Activated CD4-positive, alpha-beta memory T cell treated with anti-CD3 and anti-CD28 coated beads, Interleukin-2, amount 10 ng/mL, durations not matched to agents 7 days and 5 days (primary cell): ENCODE measurements around the gene CRHR1. TPM values are rescaled to one million over a fixed set of nuclear protein-coding genes. Genes with fewer than 3 reads are reported as not detected.
A peak's percentile ranks its signal among the peaks of the same experiment; 100 is the strongest.
"Not testable (repeated sequence)": the region's sequence is repeated elsewhere in the genome, so short reads cannot be mapped to it uniquely, and the experiment has no call there.

Experiments
- CTCF ChIA-PET: fragments of 350-600 bp; sonication (Branson Sonifier 250); formaldehyde crosslinking; loops from one replicate; lab custom pipeline; 2021; ENCODE audit warnings: antibody characterized with exemption, inconsistent platforms; lab: Charles Lee
- POLR2A ChIA-PET: fragments of 350-600 bp; sonication (Branson Sonifier 250); formaldehyde crosslinking; loops from one replicate; lab custom pipeline; 2021; ENCODE audit warnings: antibody characterized with exemption; lab: Charles Lee
- DNase-seq: peaks from one replicate; pipeline ENCODE4 v3.0.0-alpha.2; 2020
- H3K27ac Mint-ChIP-seq: one replicate; pipeline ENCODE4 v1.8.0; 2021; ENCODE audit warnings: mild to moderate bottlenecking, mixed read lengths
- H3K27me3 Mint-ChIP-seq: one replicate; pipeline ENCODE4 v1.8.0; 2021; ENCODE audit warnings: mixed read lengths
- H3K36me3 Mint-ChIP-seq: one replicate; pipeline ENCODE4 v1.8.0; 2021; ENCODE audit warnings: low read depth, mixed read lengths
- H3K4me1 Mint-ChIP-seq: one replicate; pipeline ENCODE4 v1.8.0; 2021; ENCODE audit warnings: mixed read lengths
- H3K4me3 Mint-ChIP-seq: one replicate; pipeline ENCODE4 v1.8.0; 2021; ENCODE audit warnings: mild to moderate bottlenecking, mixed read lengths
- H3K9me3 Mint-ChIP-seq: one replicate; pipeline ENCODE4 v1.8.0; 2021; ENCODE audit warnings: mixed read lengths
- total RNA-seq, 2 experiments: library from RNA; stranded (reverse); gene quantifications; one replicate each; pipeline ENCODE4 v1.2.3, GENCODE V29; 2021

CRHR1 gene
- total RNA-seq, 2 experiments from 2014 or later: not detected

DNA sequence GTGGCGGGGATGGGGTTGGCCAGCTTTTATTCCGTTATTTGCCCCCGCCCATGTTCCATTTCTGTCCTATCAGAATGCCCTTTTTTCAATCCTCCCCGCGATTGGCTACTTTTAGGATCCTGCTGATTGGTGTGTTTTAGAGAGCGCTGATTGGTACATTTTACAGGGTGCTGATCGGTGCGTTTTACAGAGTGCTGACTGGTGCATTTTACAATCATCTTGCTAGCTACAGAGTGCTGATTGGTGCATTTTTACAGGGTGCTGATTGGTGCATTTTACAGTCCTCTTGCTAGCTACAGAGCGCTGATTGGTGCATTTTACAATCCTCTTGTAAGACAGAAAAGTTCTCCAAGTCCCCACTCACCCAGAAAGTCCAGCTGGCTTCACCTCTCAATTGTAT lies 78.0 kb downstream of the CRHR1 start:
- H3K4me3 Mint-ChIP-seq, DNase-seq, H3K27ac Mint-ChIP-seq, POLR2A ChIA-PET, H3K9me3 Mint-ChIP-seq, H3K36me3 Mint-ChIP-seq: not testable (repeated sequence)
- Mint-ChIP-seq H3K4me1 (peaks cover 10% of the 10 kb centered on the region), H3K27me3 (peaks cover 49% of the 10 kb centered on the region)
- CTCF ChIA-PET: interaction anchor here (2.5 kb wide), 1 partner anchor 10 kb away, joined by 11 read pairs; no protein-coding TSS in a partner anchor

DNA sequence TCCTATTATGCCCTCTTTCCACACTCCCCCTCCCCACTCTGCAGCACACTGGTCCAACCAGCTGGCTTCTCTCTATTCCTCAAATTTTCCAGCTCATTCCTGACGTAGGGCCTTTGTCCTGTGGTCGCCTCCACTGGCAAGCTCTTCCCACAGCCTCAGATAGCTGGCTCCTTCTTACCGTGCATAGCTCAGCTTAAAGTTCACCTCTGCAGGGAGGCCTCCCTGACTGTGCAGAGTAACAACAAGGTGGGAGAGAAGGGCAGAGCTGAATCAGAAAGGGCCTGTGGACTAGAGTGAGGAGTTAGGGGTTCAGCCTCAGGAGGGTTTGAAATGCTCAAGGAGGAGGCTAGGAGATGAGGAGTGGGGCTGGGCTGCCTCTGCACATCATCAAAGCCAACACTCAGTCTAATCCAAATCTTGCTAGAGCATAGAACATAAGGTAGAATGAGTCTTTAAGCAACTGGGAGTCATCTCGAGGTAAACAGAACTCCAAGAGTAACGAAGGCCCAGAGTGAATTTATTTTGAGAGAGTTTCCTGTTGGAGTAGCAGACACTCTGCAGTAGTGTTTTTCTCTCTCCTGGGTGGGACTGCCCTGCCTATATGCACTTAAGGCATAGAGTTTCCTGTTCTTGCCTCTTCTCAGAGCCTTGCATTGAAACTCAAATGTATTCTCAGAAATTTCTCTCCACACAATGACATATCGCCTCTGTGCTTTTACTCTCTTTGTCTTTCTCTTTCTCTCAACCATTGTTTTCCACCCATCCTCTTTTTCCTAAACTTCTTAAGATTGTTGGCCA lies 79.9 kb downstream of the CRHR1 start:
- no peak for DNase-seq
- Mint-ChIP-seq H3K4me1 (peaks cover 22% of the 10 kb centered on the region), H3K9me3 (no peaks in the 10 kb centered on the region), H3K27me3 (peaks cover 49% of the 10 kb centered on the region), H3K4me3 (no peak overlapping the region), H3K27ac (no peak overlapping the region), H3K36me3 (no peaks in the 10 kb centered on the region)
- ChIA-PET POLR2A (no interaction called here), CTCF (interaction anchor here (1.2 kb wide), 1 partner anchor 9 kb away, joined by 3 read pairs; no protein-coding TSS in a partner anchor)

DNA sequence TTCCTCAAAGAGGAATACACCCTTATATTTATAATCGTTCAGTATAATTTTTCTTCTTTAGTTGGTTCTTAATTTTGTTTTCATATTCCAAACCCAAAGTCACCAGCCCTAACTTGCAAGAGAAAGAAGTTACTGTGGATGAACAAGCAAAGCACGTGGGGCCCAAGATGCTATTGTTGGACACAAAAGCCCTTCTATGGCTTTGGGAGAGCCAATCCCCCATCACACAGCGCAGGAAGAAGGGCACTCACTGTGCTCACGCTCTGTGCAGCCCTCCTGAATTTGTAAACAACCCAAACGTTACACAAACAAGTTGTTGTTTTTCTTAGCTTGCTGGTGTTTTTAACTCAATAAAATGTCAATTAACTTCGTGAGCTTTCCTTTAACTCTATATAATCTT lies 83.1 kb downstream of the CRHR1 start:
- H3K27ac Mint-ChIP-seq: no peak overlapping the region
- POLR2A ChIA-PET: no interaction called here

DNA sequence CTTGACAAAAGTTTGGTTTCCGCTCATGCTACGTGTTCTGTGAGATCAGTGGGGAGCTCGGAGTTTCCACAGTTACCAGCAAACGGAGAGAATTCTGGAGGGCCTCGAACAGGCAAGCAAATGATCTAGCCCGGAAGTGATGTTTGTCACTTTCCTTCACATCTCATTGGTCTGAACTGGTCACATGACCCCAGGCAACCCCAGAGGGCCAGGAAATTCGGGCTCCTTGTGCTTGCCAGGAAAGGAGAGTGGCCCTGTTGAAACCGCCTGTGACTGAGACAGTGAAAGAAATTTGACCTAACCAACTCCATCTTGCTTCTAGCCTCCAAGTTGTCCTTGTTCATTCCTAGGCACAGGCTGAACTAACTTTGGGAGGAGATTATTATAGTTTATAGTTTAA lies 83.6 kb downstream of the CRHR1 start:
- ChIA-PET POLR2A (no interaction called here), CTCF (no interaction called here)

More for the DNA sequence above, 83.1 kb downstream of the CRHR1 start:
- H3K4me3 Mint-ChIP-seq: no peak overlapping the region
- CTCF ChIA-PET: no interaction called here
- H3K4me1 Mint-ChIP-seq: peaks cover 26% of the 10 kb centered on the region
- H3K36me3 Mint-ChIP-seq: no peaks in the 10 kb centered on the region
- H3K9me3 Mint-ChIP-seq: no peaks in the 10 kb centered on the region
- peaks cover 34% of the 10 kb centered on the region for H3K27me3 Mint-ChIP-seq
- DNase-seq: no peak

DNA sequence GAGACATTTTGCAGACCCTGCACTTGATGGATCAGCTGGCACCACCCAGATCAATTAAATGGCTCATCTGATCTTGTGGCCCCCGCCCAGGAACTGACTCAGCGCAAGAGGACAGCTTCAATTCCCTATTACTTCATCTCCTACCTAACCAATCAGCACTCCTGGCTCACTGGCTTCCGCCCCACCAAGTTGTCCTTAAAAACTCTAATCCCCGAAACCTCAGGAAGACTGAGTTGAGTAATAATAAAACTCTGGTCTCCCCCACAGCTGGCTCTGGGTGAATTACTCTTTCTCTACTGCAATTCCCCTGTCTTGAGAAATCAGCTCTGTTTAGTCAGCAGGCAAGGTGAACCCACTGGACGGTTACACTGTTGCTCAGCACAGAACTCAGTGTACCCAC lies 84.2 kb downstream of the CRHR1 start:
- H3K36me3 Mint-ChIP-seq: no peaks in the 10 kb centered on the region
- peaks cover 29% of the 10 kb centered on the region for H3K27me3 Mint-ChIP-seq
- H3K9me3 Mint-ChIP-seq: no peaks in the 10 kb centered on the region
- H3K27ac Mint-ChIP-seq: no peak overlapping the region
- POLR2A ChIA-PET: no interaction called here
- no peak for DNase-seq
- CTCF ChIA-PET: no interaction called here
- H3K4me3 Mint-ChIP-seq: no peak overlapping the region
- H3K4me1 Mint-ChIP-seq: peaks cover 28% of the 10 kb centered on the region

More for the DNA sequence above, 83.6 kb downstream of the CRHR1 start:
- no peak for DNase-seq
- H3K9me3 Mint-ChIP-seq: no peaks in the 10 kb centered on the region
- H3K27me3 Mint-ChIP-seq: peaks cover 32% of the 10 kb centered on the region
- H3K4me1 Mint-ChIP-seq: peaks cover 26% of the 10 kb centered on the region
- H3K36me3 Mint-ChIP-seq: no peaks in the 10 kb centered on the region
- no peak overlapping the region for H3K4me3 Mint-ChIP-seq
- H3K27ac Mint-ChIP-seq: no peak overlapping the region

DNA sequence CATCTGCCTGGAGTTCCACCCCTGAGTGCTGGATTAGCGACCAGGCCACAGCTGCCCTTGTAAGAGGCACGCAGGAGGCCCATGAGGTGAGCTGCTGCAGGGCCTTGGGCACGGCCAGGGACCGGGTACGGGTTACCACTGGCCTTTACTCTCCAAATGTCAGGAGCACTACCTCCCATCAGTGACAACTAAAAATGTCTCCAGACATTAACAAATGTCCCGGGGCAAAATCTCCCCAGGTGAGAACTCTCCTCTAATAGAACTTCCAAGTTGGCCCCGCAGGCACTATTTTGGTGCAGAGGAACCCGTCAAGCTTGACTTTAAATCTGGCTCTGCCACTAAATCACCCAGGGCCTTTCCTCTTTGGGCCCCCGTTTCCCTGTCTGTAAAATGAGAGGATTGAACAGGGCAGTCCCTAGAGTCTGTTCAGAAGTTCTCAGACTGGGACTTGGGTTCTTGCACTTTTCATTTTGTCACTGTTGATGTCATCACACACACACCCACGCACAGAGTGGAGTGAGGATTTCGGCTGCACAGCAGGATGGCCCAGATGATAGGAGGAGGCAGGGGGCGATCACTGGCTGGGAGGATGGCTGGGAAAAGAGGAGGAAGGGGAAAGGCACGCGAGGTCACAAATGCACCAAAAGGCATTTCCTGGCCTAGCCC lies 85.7 kb downstream of the CRHR1 start:
- ChIA-PET POLR2A (no interaction called here), CTCF (interaction anchor here (0.9 kb wide), 1 partner anchor 9 kb away, joined by 3 read pairs; no protein-coding TSS in a partner anchor)
- H3K4me3 Mint-ChIP-seq: no peak overlapping the region
- no peak for DNase-seq
- peaks cover 26% of the 10 kb centered on the region for H3K4me1 Mint-ChIP-seq
- H3K27me3 Mint-ChIP-seq: peaks cover 20% of the 10 kb centered on the region
- H3K36me3 Mint-ChIP-seq: no peaks in the 10 kb centered on the region
- no peak overlapping the region for H3K27ac Mint-ChIP-seq
- no peaks in the 10 kb centered on the region for H3K9me3 Mint-ChIP-seq

DNA sequence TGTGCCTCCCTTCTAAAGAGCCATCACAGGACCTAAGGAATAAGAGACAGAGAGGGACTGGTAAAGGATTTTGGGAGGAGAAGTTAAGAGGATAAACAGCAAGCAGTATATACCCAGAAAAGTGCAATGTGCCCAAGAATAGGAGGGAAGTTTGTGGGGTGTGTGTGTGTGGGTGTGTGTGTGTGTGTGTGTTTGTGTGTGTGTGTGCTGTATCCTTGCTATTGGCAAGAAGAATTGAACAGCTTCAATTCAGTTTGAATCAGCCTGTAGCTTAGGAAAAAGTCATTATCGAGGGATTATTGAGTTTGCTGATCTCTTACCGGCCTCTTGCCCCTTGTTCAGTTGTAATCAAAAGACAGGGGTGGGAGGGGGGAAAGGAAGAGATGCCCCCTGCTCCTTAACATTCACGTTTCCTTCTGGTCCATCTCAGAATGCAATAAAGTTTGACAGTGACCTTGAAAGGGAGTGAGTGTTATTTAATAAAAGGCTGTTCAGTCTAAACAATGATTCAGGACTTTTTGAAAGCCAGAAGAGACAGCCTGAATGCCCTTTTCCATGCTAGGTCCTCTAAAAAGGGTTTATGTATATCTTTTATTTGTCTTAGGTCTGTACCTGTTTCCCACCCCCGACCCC lies 86.3 kb downstream of the CRHR1 start:
- DNase-seq: no peak
- ChIA-PET POLR2A (no interaction called here), CTCF (no interaction called here)
- Mint-ChIP-seq H3K36me3 (no peaks in the 10 kb centered on the region), H3K9me3 (no peaks in the 10 kb centered on the region), H3K27ac (no peak overlapping the region), H3K4me1 (peaks cover 26% of the 10 kb centered on the region), H3K4me3 (no peak overlapping the region), H3K27me3 (peaks cover 15% of the 10 kb centered on the region)

DNA sequence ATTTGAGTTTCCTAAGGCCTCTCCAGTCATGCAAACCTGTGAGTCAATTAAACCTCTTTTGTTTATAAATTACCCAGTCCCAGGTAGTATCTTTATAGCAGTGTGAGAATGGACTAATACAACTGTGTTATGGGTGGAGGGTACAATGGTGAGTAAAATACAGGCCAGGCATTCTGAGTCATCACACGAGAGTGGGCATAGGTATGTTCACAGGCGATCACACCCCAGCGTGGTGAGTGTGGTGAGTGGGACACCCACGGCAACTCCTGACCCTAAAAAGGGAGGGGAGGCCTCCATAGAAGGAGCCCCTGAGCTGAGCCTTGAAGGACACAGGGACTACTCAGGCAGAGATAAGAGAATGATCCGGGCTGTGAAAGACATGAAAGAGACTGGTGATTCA lies 87.6 kb downstream of the CRHR1 start:
- Mint-ChIP-seq H3K9me3 (no peaks in the 10 kb centered on the region), H3K4me3 (no peak overlapping the region), H3K27me3 (peaks cover 9% of the 10 kb centered on the region), H3K36me3 (no peaks in the 10 kb centered on the region), H3K27ac (no peak overlapping the region), H3K4me1 (peaks cover 26% of the 10 kb centered on the region)
- no peak for DNase-seq
- ChIA-PET POLR2A (no interaction called here), CTCF (interaction anchor here (1.1 kb wide), 1 partner anchor 22 kb away, joined by 3 read pairs; no protein-coding TSS in a partner anchor)

DNA sequence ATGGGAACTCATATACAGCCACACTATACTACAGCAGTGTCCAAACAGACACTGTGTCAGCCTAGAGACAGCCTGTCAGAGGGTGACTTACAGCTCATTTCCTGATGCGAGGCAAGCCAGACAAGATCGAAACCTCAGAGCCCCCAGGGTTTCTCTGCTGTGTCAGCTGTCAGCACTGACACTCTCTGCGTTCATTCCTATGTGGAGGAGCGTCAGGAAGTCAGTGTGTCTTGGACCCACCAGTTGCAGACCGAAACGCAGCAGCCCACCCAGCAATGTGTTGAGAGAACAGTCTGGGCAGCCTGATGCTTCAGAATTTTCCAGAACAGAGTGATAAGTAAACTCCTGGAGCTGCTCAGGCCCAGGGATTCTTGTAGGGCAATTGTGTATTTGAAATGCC lies 89.6 kb downstream of the CRHR1 start:
- peak; percentile 44 for DNase-seq
- POLR2A ChIA-PET: interaction anchor here (1.0 to 1.1 kb wide), 2 partner anchors 9 to 19 kb away, joined by 3 to 5 read pairs; no protein-coding TSS in a partner anchor
- peak overlapping the region; percentile 67 for H3K27ac Mint-ChIP-seq
- H3K4me3 Mint-ChIP-seq: peak overlapping the region; percentile 17
- no peaks in the 10 kb centered on the region for H3K36me3 Mint-ChIP-seq
- H3K4me1 Mint-ChIP-seq: peaks cover 15% of the 10 kb centered on the region
- CTCF ChIA-PET: interaction anchor here (0.6 to 1.8 kb wide), 7 partner anchors 10 to 339 kb away, joined by 3 to 7 read pairs (median 4); partner anchors contain the start of gene MAPT
- H3K9me3 Mint-ChIP-seq: no peaks in the 10 kb centered on the region
- H3K27me3 Mint-ChIP-seq: peaks cover 8% of the 10 kb centered on the region

DNA sequence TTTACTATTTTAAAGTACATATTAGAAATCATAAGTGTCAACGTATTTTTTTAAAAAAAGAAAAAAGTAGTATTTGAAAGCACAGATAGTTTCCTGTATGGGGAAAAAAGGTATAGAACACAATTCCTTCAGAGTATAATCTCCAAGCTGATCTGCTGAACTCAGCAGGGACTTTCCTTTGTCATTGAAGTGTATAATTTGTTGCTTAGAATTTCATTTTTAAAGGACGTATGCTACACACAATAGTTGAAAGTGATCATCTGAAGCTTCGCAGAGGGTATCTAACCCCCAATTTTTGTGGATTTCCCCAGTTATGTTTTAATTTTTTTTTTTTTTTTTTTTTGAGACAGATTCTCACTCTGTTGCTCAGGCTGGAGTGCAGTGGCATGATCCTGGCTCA lies 90.0 kb downstream of the CRHR1 start:
- H3K27me3 Mint-ChIP-seq: peaks cover 8% of the 10 kb centered on the region
- peaks cover 15% of the 10 kb centered on the region for H3K4me1 Mint-ChIP-seq
- no peak for DNase-seq
- ChIA-PET POLR2A (interaction anchor here (1.1 kb wide), 1 partner anchor 19 kb away, joined by 5 read pairs; no protein-coding TSS in a partner anchor), CTCF (interaction anchor here (0.6 to 1.7 kb wide), 3 partner anchors 19 to 234 kb away, joined by 4 to 7 read pairs (median 4); partner anchors contain the start of gene MAPT)
- H3K27ac Mint-ChIP-seq: no peak overlapping the region
- no peaks in the 10 kb centered on the region for H3K36me3 Mint-ChIP-seq
- H3K9me3 Mint-ChIP-seq: no peaks in the 10 kb centered on the region
- H3K4me3 Mint-ChIP-seq: no peak overlapping the region

DNA sequence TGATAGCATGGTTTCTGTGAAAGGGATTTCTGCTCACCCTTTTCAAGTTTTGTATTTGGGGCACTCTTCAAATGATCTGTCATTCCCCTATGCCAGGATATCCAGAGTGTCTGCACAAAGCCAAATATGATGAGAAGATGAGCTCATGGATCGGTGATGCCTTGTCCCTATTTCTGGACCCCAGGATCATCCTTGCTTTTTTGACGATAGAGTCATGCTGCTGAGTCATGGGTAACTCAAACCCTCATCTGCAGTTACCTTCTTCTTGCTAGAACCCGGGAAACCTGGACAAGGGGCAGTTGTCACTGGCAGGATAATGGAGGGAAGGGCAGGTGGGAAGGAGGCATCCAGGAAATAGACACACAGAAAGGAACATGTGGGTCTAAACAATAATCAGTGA lies 92.4 kb downstream of the CRHR1 start:
- POLR2A ChIA-PET: interaction anchor here (1.0 kb wide), 1 partner anchor 21 kb away, joined by 3 read pairs; no protein-coding TSS in a partner anchor
- peaks cover 15% of the 10 kb centered on the region for H3K4me1 Mint-ChIP-seq
- H3K4me3 Mint-ChIP-seq: no peak overlapping the region
- CTCF ChIA-PET: no interaction called here
- no peak for DNase-seq
- no peak overlapping the region for H3K27ac Mint-ChIP-seq
- no peaks in the 10 kb centered on the region for H3K36me3 Mint-ChIP-seq
- H3K27me3 Mint-ChIP-seq: peaks cover 8% of the 10 kb centered on the region
- H3K9me3 Mint-ChIP-seq: no peaks in the 10 kb centered on the region

DNA sequence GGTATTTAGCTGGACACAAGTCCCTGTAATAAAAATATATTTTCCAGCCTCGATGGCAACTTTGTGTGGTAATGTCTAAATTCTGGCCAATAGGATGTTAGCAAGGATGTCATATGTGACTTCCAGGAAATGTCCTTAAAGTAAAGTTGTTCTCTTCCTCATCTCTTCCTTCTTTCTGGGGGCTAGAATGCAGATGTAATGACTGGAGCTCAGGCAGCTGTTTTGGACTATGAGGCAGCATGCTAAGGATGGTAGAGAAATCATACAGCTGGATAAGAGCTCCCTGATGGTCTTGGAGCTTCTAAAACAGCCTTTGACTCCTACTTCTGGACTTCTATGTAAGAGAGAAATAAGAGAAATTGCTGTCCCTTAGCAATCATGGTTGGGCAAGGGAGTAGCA lies 93.3 kb downstream of the CRHR1 start:
- ChIA-PET CTCF (no interaction called here), POLR2A (no interaction called here)
- Mint-ChIP-seq H3K27ac (no peak overlapping the region), H3K27me3 (peaks cover 8% of the 10 kb centered on the region), H3K9me3 (no peaks in the 10 kb centered on the region), H3K4me3 (no peak overlapping the region), H3K4me1 (peaks cover 13% of the 10 kb centered on the region), H3K36me3 (no peaks in the 10 kb centered on the region)
- no peak for DNase-seq

DNA sequence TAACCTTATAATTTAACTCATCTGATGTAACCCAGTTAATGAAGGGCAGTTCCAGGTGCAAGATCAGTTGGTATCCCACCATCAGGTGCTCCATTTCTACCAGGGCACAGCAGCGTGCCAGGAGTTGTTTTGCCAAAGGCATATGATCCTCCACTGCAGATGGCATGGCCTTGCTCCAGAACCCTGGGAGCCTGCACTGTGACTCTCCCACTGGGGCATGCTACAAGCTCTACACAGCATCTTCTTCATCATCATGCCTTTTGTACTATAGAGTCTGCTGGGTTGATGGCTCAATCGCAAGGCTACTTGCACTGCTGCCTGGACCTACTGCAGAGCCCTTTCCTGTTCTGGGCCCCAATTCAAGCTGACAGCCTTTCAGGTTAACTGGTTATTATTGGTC lies 98.9 kb downstream of the CRHR1 start:
- peaks cover 12% of the 10 kb centered on the region for H3K4me1 Mint-ChIP-seq
- no peak for DNase-seq
- H3K27me3 Mint-ChIP-seq: peaks cover 6% of the 10 kb centered on the region
- H3K9me3 Mint-ChIP-seq: peaks cover 3% of the 10 kb centered on the region
- no peak overlapping the region for H3K27ac Mint-ChIP-seq
- ChIA-PET CTCF (interaction anchor here (1.3 kb wide), 1 partner anchor 51 kb away, joined by 3 read pairs; no protein-coding TSS in a partner anchor), POLR2A (no interaction called here)
- no peaks in the 10 kb centered on the region for H3K36me3 Mint-ChIP-seq
- no peak overlapping the region for H3K4me3 Mint-ChIP-seq
